HEK293 (cell line): ENCODE measurements around the gene ABT1.

Experiments
- GLIS2 ChIP-seq: fragments of 450-650 bp; formaldehyde crosslinking; IDR thresholded peaks from 2 replicates; pipeline ENCODE4 v1.5.1; 2016; ENCODE audit warnings: missing biosample characterization, missing genetic modification characterization
- KLF1 ChIP-seq: fragments of 450-650 bp; formaldehyde crosslinking; IDR thresholded peaks from 2 replicates; pipeline ENCODE4 v1.5.1; 2016; ENCODE audit warnings: missing biosample characterization, missing genetic modification characterization
- SALL2 ChIP-seq: fragments of 450-650 bp; formaldehyde crosslinking; IDR thresholded peaks from 2 replicates; pipeline ENCODE4 v1.5.0; 2017; ENCODE audit warnings: missing biosample characterization, mild to moderate bottlenecking, missing genetic modification characterization, borderline replicate concordance
- SP7 ChIP-seq: fragments of 450-650 bp; formaldehyde crosslinking; IDR thresholded peaks from 2 replicates; pipeline ENCODE4 v1.5.1; 2016; ENCODE audit warnings: missing biosample characterization, missing genetic modification characterization
- ZBTB8A ChIP-seq: fragments of 450-650 bp; formaldehyde crosslinking; IDR thresholded peaks from 2 replicates; pipeline ENCODE4 v1.5.1; 2016; ENCODE audit warnings: missing biosample characterization, missing genetic modification characterization
- ZNF169 ChIP-seq: fragments of 450-650 bp; formaldehyde crosslinking; IDR thresholded peaks from 2 replicates; pipeline ENCODE4 v1.5.1; 2016; ENCODE audit warnings: missing biosample characterization, missing genetic modification characterization
- ZNF174 ChIP-seq: fragments of 450-650 bp; formaldehyde crosslinking; IDR thresholded peaks from 2 replicates; pipeline ENCODE4 v1.5.0; 2017; ENCODE audit warnings: missing biosample characterization, mild to moderate bottlenecking, missing genetic modification characterization
- ZNF2 ChIP-seq: fragments of 450-650 bp; formaldehyde crosslinking; IDR thresholded peaks from 2 replicates; pipeline ENCODE4 v1.5.1; 2016; ENCODE audit warnings: missing biosample characterization, missing genetic modification characterization
- ZNF335 ChIP-seq: fragments of 450-650 bp; formaldehyde crosslinking; conservative IDR thresholded peaks from 2 replicates; pipeline ENCODE4 v1.5.1; 2016; ENCODE audit warnings: missing biosample characterization, missing genetic modification characterization
- ZNF341 ChIP-seq: fragments of 450-650 bp; formaldehyde crosslinking; IDR thresholded peaks from 2 replicates; pipeline ENCODE4; 2016; ENCODE audit warnings: low read depth, missing biosample characterization, missing genetic modification characterization
- ZNF473 ChIP-seq: fragments of 450-650 bp; formaldehyde crosslinking; IDR thresholded peaks from 2 replicates; pipeline ENCODE4 v1.5.1; 2017; ENCODE audit warnings: missing biosample characterization, missing genetic modification characterization
- ZNF48 ChIP-seq: fragments of 450-650 bp; formaldehyde crosslinking; IDR thresholded peaks from 2 replicates; pipeline ENCODE4 v1.5.1; 2016; ENCODE audit warnings: missing biosample characterization, missing genetic modification characterization
- ZNF514 ChIP-seq: fragments of 450-650 bp; formaldehyde crosslinking; IDR thresholded peaks from 2 replicates; pipeline ENCODE4 v1.5.1; 2016; ENCODE audit warnings: missing biosample characterization, missing genetic modification characterization
- ZNF561 ChIP-seq: fragments of 450-650 bp; IDR thresholded peaks from 2 replicates; pipeline ENCODE4 v1.5.1; 2018; ENCODE audit warnings: missing biosample characterization, missing genetic modification characterization, borderline replicate concordance
- ZNF707 ChIP-seq: fragments of 450-650 bp; formaldehyde crosslinking; IDR thresholded peaks from 2 replicates; pipeline ENCODE4 v1.5.1; 2016; ENCODE audit warnings: missing biosample characterization, missing genetic modification characterization
- ZNF830 ChIP-seq: fragments of 450-650 bp; IDR thresholded peaks from 2 replicates; pipeline ENCODE4 v1.5.0; 2018; ENCODE audit warnings: missing biosample characterization, missing genetic modification characterization, low read depth, mild to moderate bottlenecking, moderate library complexity
- TF ChIP-seq, protein P1 (sequence below): fragments of 450-650 bp; formaldehyde crosslinking; IDR thresholded peaks from 2 replicates; pipeline ENCODE4 v1.5.1; 2016; ENCODE audit warnings: missing biosample characterization, missing genetic modification characterization
- TF ChIP-seq, protein P2 (sequence below): fragments of 450-650 bp; formaldehyde crosslinking; IDR thresholded peaks from 2 replicates; pipeline ENCODE4 v1.5.1; 2016; ENCODE audit warnings: missing biosample characterization, missing genetic modification characterization, borderline replicate concordance
- TF ChIP-seq, protein P3 (sequence below): fragments of 450-650 bp; formaldehyde crosslinking; IDR thresholded peaks from 2 replicates; pipeline ENCODE4 v1.5.0; 2017; ENCODE audit warnings: missing biosample characterization, missing genetic modification characterization, borderline replicate concordance
- TF ChIP-seq, protein P4 (sequence below): fragments of 450-650 bp; formaldehyde crosslinking; IDR thresholded peaks from 2 replicates; pipeline ENCODE4 v1.5.1; 2016; ENCODE audit warnings: missing biosample characterization, missing genetic modification characterization, borderline replicate concordance
- TF ChIP-seq, protein P5 (sequence below): fragments of 450-650 bp; formaldehyde crosslinking; IDR thresholded peaks from 2 replicates; pipeline ENCODE4 v1.5.1; 2017; ENCODE audit warnings: missing biosample characterization, missing genetic modification characterization

ABT1 gene

DNA sequence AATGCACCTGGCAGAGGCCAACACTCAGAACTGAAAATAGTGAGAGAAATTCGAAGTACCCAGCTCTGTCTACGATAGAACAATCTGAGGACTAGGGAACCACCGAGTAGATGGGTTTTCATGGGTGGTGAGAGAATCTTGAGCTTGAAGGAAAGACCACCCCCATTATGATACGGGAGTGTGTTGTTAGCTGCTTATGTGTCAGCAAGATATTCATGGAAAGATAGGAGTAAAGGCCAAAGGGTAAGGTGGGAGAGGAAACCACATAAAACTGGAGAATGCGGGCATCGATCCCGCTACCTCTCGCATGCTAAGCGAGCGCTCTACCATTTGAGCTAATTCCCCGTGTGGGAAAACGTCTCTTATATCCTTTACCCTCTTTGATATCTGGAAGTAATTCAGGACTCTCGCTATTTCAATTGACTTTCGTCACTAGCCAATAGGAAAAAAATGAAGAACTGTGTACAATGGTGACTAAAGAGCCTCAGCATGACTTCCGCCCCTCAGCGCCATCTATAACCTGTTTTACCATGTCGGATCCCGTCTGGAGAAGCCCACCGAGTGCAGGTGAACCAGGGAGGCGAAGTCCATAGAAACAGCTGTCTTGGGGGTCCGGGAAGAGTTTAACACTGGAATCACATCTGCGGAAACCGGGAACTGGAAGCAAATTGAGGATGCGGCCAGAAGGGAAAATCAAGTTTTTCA, 25.0 kb upstream of the ABT1 start (continued):
- TF ChIP-seq, protein P1, sequence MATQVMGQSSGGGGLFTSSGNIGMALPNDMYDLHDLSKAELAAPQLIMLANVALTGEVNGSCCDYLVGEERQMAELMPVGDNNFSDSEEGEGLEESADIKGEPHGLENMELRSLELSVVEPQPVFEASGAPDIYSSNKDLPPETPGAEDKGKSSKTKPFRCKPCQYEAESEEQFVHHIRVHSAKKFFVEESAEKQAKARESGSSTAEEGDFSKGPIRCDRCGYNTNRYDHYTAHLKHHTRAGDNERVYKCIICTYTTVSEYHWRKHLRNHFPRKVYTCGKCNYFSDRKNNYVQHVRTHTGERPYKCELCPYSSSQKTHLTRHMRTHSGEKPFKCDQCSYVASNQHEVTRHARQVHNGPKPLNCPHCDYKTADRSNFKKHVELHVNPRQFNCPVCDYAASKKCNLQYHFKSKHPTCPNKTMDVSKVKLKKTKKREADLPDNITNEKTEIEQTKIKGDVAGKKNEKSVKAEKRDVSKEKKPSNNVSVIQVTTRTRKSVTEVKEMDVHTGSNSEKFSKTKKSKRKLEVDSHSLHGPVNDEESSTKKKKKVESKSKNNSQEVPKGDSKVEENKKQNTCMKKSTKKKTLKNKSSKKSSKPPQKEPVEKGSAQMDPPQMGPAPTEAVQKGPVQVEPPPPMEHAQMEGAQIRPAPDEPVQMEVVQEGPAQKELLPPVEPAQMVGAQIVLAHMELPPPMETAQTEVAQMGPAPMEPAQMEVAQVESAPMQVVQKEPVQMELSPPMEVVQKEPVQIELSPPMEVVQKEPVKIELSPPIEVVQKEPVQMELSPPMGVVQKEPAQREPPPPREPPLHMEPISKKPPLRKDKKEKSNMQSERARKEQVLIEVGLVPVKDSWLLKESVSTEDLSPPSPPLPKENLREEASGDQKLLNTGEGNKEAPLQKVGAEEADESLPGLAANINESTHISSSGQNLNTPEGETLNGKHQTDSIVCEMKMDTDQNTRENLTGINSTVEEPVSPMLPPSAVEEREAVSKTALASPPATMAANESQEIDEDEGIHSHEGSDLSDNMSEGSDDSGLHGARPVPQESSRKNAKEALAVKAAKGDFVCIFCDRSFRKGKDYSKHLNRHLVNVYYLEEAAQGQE = peak; percentile 47; the same call in 1 of the 2 replicates
- TF ChIP-seq ZNF169 (tag by site-specific recombination) (no peak), ZNF707 (tag by site-specific recombination) (no peak), ZNF473 (tag by site-specific recombination) (no peak), ZNF830 (tag by site-specific recombination) (no peak), SALL2 (tag by site-specific recombination) (no peak), ZBTB8A (tag by site-specific recombination) (peak; percentile 68), ZNF341 (no peak), ZNF2 (tag by site-specific recombination) (peak; percentile 91), ZNF561 (peak; percentile 96), ZNF335 (tag by site-specific recombination) (no peak; the same call in 1 of the 2 replicates), SP7 (tag by site-specific recombination) (peak; percentile 92), ZNF48 (no peak), GLIS2 (tag by site-specific recombination) (no peak), ZNF174 (no peak), KLF1 (tag by site-specific recombination) (no peak), ZNF514 (tag by site-specific recombination) (no peak)
- TF ChIP-seq, protein P2, sequence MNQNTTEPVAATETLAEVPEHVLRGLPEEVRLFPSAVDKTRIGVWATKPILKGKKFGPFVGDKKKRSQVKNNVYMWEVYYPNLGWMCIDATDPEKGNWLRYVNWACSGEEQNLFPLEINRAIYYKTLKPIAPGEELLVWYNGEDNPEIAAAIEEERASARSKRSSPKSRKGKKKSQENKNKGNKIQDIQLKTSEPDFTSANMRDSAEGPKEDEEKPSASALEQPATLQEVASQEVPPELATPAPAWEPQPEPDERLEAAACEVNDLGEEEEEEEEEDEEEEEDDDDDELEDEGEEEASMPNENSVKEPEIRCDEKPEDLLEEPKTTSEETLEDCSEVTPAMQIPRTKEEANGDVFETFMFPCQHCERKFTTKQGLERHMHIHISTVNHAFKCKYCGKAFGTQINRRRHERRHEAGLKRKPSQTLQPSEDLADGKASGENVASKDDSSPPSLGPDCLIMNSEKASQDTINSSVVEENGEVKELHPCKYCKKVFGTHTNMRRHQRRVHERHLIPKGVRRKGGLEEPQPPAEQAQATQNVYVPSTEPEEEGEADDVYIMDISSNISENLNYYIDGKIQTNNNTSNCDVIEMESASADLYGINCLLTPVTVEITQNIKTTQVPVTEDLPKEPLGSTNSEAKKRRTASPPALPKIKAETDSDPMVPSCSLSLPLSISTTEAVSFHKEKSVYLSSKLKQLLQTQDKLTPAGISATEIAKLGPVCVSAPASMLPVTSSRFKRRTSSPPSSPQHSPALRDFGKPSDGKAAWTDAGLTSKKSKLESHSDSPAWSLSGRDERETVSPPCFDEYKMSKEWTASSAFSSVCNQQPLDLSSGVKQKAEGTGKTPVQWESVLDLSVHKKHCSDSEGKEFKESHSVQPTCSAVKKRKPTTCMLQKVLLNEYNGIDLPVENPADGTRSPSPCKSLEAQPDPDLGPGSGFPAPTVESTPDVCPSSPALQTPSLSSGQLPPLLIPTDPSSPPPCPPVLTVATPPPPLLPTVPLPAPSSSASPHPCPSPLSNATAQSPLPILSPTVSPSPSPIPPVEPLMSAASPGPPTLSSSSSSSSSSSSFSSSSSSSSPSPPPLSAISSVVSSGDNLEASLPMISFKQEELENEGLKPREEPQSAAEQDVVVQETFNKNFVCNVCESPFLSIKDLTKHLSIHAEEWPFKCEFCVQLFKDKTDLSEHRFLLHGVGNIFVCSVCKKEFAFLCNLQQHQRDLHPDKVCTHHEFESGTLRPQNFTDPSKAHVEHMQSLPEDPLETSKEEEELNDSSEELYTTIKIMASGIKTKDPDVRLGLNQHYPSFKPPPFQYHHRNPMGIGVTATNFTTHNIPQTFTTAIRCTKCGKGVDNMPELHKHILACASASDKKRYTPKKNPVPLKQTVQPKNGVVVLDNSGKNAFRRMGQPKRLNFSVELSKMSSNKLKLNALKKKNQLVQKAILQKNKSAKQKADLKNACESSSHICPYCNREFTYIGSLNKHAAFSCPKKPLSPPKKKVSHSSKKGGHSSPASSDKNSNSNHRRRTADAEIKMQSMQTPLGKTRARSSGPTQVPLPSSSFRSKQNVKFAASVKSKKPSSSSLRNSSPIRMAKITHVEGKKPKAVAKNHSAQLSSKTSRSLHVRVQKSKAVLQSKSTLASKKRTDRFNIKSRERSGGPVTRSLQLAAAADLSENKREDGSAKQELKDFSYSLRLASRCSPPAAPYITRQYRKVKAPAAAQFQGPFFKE (tag by site-specific recombination) = no peak
- TF ChIP-seq, protein P3, sequence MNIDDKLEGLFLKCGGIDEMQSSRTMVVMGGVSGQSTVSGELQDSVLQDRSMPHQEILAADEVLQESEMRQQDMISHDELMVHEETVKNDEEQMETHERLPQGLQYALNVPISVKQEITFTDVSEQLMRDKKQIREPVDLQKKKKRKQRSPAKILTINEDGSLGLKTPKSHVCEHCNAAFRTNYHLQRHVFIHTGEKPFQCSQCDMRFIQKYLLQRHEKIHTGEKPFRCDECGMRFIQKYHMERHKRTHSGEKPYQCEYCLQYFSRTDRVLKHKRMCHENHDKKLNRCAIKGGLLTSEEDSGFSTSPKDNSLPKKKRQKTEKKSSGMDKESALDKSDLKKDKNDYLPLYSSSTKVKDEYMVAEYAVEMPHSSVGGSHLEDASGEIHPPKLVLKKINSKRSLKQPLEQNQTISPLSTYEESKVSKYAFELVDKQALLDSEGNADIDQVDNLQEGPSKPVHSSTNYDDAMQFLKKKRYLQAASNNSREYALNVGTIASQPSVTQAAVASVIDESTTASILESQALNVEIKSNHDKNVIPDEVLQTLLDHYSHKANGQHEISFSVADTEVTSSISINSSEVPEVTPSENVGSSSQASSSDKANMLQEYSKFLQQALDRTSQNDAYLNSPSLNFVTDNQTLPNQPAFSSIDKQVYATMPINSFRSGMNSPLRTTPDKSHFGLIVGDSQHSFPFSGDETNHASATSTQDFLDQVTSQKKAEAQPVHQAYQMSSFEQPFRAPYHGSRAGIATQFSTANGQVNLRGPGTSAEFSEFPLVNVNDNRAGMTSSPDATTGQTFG (tag by site-specific recombination) = no peak; the same call in 1 of the 2 replicates
- TF ChIP-seq, protein P4, sequence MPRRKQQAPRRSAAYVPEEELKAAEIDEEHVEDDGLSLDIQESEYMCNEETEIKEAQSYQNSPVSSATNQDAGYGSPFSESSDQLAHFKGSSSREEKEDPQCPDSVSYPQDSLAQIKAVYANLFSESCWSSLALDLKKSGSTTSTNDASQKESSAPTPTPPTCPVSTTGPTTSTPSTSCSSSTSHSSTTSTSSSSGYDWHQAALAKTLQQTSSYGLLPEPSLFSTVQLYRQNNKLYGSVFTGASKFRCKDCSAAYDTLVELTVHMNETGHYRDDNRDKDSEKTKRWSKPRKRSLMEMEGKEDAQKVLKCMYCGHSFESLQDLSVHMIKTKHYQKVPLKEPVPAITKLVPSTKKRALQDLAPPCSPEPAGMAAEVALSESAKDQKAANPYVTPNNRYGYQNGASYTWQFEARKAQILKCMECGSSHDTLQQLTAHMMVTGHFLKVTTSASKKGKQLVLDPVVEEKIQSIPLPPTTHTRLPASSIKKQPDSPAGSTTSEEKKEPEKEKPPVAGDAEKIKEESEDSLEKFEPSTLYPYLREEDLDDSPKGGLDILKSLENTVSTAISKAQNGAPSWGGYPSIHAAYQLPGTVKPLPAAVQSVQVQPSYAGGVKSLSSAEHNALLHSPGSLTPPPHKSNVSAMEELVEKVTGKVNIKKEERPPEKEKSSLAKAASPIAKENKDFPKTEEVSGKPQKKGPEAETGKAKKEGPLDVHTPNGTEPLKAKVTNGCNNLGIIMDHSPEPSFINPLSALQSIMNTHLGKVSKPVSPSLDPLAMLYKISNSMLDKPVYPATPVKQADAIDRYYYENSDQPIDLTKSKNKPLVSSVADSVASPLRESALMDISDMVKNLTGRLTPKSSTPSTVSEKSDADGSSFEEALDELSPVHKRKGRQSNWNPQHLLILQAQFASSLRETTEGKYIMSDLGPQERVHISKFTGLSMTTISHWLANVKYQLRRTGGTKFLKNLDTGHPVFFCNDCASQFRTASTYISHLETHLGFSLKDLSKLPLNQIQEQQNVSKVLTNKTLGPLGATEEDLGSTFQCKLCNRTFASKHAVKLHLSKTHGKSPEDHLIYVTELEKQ (tag by site-specific recombination) = peak; percentile 59; the same call in 1 of the 2 replicates
- TF ChIP-seq, protein P5, sequence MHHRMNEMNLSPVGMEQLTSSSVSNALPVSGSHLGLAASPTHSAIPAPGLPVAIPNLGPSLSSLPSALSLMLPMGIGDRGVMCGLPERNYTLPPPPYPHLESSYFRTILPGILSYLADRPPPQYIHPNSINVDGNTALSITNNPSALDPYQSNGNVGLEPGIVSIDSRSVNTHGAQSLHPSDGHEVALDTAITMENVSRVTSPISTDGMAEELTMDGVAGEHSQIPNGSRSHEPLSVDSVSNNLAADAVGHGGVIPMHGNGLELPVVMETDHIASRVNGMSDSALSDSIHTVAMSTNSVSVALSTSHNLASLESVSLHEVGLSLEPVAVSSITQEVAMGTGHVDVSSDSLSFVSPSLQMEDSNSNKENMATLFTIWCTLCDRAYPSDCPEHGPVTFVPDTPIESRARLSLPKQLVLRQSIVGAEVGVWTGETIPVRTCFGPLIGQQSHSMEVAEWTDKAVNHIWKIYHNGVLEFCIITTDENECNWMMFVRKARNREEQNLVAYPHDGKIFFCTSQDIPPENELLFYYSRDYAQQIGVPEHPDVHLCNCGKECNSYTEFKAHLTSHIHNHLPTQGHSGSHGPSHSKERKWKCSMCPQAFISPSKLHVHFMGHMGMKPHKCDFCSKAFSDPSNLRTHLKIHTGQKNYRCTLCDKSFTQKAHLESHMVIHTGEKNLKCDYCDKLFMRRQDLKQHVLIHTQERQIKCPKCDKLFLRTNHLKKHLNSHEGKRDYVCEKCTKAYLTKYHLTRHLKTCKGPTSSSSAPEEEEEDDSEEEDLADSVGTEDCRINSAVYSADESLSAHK (tag by site-specific recombination) = no peak
